Natural killer cell (primary cell): ENCODE data around the gene RPL6. TPM values are rescaled to one million over a fixed set of nuclear protein-coding genes. Genes with fewer than 3 reads are reported as not detected.

ENCODE experiments used
- ATAC-seq, 3 donors: fragments of 150-1000 bp in 2 of 3; fragments of 200-7000 bp in 1 of 3; cut with Tn5 transposase; 1 replicate in 1 of 3; 2 replicates in 2 of 3; pipeline ENCODE4 v1.10.0; 2021; ENCODE audit warnings: mild to moderate bottlenecking in 2 of 3, moderate library complexity in 2 of 3
- DNase-seq, 2 donors: peaks; one replicate each; pipeline versions ENCODE4 v3.0.0 to v3.0.0-alpha.2; 2013 to 2021; ENCODE audit warnings: mixed read lengths in 1 of 2
- H3K27ac ChIP-seq: one replicate; pipeline ENCODE4 v1.5.1; 2013; ENCODE audit warnings: mild to moderate bottlenecking, low read length
- H3K27me3 ChIP-seq: one replicate; pipeline ENCODE4 v1.6.1; 2013; ENCODE audit warnings: low read length; ENCODE audit not compliant: control insufficient read depth, insufficient read depth
- H3K36me3 ChIP-seq: one replicate; pipeline ENCODE4 v1.6.1; 2013; ENCODE audit warnings: low read length; ENCODE audit not compliant: control insufficient read depth, insufficient read depth
- H3K4me1 ChIP-seq: one replicate; pipeline ENCODE4 v1.6.1; 2013; ENCODE audit warnings: low read length; ENCODE audit not compliant: control insufficient read depth, insufficient read depth
- H3K4me3 ChIP-seq: one replicate; pipeline ENCODE4 v1.5.1; 2013; ENCODE audit warnings: low read length
- H3K9me3 ChIP-seq: one replicate; pipeline ENCODE4 v1.6.1; 2013; ENCODE audit warnings: low read length; ENCODE audit not compliant: control insufficient read depth, insufficient read depth
- H3K27ac Mint-ChIP-seq, 2 donors: one replicate each; pipeline ENCODE4 v1.8.0; 2022; ENCODE audit warnings: mild to moderate bottlenecking in 2 of 2, mixed read lengths in 2 of 2, moderate library complexity in 1 of 2
- H3K27me3 Mint-ChIP-seq, 2 donors: one replicate each; pipeline ENCODE4 v1.8.0; 2022; ENCODE audit warnings: low read depth in 2 of 2, mixed read lengths in 2 of 2
- H3K36me3 Mint-ChIP-seq: one replicate; pipeline ENCODE4 v1.8.0; 2022; ENCODE audit warnings: mixed read lengths
- H3K4me1 Mint-ChIP-seq, 2 donors: one replicate each; pipeline ENCODE4 v1.8.0; 2022; ENCODE audit warnings: mixed read lengths in 2 of 2
- H3K4me3 Mint-ChIP-seq: one replicate; pipeline ENCODE4 v1.8.0; 2022; ENCODE audit warnings: mild to moderate bottlenecking, moderate library complexity, mixed read lengths
- H3K9me3 Mint-ChIP-seq, 2 donors: one replicate each; pipeline ENCODE4 v1.8.0; 2022; ENCODE audit warnings: mixed read lengths in 2 of 2
- CTCF ChIP-seq: fragments of 200-600 bp; IDR thresholded peaks from one replicate; pipeline ENCODE4 v1.8.0; 2022; ENCODE audit warnings: antibody characterized with exemption
- WGBS: methylation state at CpG from one replicate; pipeline ENCODE4 v1.1.7; 2013; ENCODE audit warnings: missing lambda C conversion rate; ENCODE audit not compliant: insufficient coverage; 5-methylcytosine and 5-hydroxymethylcytosine counted together
- intact Hi-C: fragments of 100-400 bp; cut with micrococcal nuclease; formaldehyde crosslinking; loops from one replicate; pipeline ENCODE4 v1.14.2; 2022
- total RNA-seq, 4 donors: library from RNA; stranded (reverse); fragments of 120-200 nt in 1 of 4; gene quantifications; one replicate each; pipeline versions ENCODE4 v1.2.3 to v1.2.4, GENCODE V29; 2013 to 2022

Gene RPL6
- total RNA-seq, 3 donors from 2014 or later (not counting 1 experiment from before 2014, with no cell fraction given), result 893 to 1,024 (median 955) TPM

DNA sequence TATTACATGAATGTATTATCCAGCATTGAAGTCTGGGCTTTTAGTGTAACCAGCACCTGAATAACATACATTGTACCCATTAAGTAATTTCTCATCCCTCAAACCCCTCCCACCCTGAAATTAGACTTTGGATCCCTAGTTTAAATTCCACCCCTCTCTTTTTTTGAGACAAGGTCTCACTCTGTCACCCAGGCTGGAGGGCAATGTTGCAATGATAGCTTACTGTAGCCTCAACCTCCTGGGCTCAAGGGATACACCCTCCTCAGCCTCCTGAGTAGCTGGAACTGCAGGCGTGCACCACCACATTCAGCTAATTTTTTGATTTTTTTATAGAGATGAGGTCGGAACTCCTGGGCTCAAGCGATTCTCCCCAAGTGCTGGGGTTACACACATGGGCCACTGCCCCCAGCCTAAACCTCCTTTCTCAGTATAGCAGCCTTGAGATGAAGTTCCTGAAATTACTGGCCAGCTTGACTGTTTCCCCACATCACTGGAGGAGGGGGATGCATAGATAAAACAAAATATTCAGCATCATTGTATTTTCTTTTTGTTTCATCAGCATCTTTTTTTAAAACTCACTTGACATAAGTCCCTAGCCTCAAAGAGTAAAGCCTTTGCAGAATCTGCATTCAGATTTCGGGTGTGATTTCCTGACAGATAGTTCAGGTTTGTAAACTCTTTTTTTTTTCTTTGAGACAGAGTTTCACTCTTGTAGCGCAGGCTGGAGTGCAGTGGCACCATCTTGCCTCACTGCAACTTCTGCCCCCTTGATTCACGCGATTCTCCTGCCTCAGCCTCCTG is 16.4 kb upstream of the RPL6 start:
- no peaks in the 10 kb centered on the region for H3K27me3 ChIP-seq
- WGBS, result 75% methylated on average over 4 of the region's 7 CpGs
- ATAC-seq (no peak), DNase-seq (no peak)
- Mint-ChIP-seq H3K4me3 (no peak overlapping the region), H3K4me1 (peaks cover 41 to 46% of the 10 kb centered on the region in 2 donors), H3K36me3 (no peaks in the 10 kb centered on the region), H3K27ac (peak overlapping the region in 1 of 2 donors; percentile 40), H3K9me3 (no peaks in the 10 kb centered on the region), H3K27me3 (no peaks in the 10 kb centered on the region)
- H3K36me3 ChIP-seq, result no peaks in the 10 kb centered on the region
- intact Hi-C loops, result no loop called here
- H3K4me3 ChIP-seq, result no peak overlapping the region
- TF ChIP-seq CTCF, result no peak
- H3K27ac ChIP-seq, result no peak overlapping the region
- no peaks in the 10 kb centered on the region for H3K9me3 ChIP-seq
- peaks cover 4% of the 10 kb centered on the region for H3K4me1 ChIP-seq

DNA sequence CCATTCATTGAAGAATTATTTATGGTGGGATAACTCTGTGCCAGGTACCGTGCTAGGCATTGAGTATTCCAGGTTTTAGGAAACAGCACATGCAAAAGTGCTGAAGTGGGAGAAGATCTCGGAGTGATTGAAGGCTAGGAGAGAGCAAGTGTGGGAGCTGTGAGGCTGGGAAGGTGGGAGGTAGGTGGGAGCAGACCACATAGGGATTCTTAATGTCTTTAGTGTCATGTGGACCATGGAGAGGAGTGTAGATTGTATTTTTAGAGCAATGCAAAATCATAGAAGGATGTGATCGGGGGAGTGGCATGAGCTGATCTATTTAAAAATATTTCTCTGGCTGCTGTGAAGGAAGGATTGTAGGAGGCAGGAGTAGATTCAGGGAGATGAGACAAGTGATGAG is 14.7 kb upstream of the RPL6 start:
- no peaks in the 10 kb centered on the region for H3K27me3 Mint-ChIP-seq
- Histone ChIP-seq H3K27me3 (no peaks in the 10 kb centered on the region), H3K36me3 (no peaks in the 10 kb centered on the region), H3K4me1 (peaks cover 17% of the 10 kb centered on the region), H3K4me3 (no peak overlapping the region), H3K9me3 (no peaks in the 10 kb centered on the region), H3K27ac (no peak overlapping the region)
- WGBS, result 93% methylated on average over 3 of the region's 3 CpGs
- intact Hi-C loops, result no loop called here
- H3K4me3 Mint-ChIP-seq, result no peak overlapping the region
- TF ChIP-seq CTCF, result no peak
- H3K27ac Mint-ChIP-seq, result no peak overlapping the region
- H3K9me3 Mint-ChIP-seq, result no peaks in the 10 kb centered on the region
- no peak for DNase-seq
- ATAC-seq, result no peak
- H3K4me1 Mint-ChIP-seq, result peaks cover 52 to 60% of the 10 kb centered on the region in 2 donors
- H3K36me3 Mint-ChIP-seq, result no peaks in the 10 kb centered on the region

DNA sequence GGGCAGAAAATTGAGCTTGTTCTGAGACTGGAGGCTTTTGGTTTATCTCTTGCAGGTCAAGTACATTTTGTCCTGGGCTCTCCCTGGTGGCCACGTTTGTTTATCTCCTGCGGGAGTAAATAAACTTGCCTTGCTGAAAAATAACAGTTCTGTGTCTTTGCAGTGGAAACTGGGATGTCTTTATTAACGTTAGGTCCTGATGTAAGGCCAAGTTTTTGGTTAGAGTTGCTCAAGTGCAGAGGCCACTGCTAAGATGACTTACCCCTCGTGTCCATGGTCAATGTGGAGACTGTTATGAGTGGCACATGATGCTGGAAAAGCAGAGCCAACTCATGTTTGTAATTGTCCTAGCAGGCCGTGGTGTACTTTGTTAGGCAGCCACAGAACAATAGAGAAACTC is 13.1 kb upstream of the RPL6 start:
- intact Hi-C loops, result no loop called here
- Histone ChIP-seq H3K27me3 (no peaks in the 10 kb centered on the region), H3K36me3 (no peaks in the 10 kb centered on the region), H3K4me1 (peaks cover 26% of the 10 kb centered on the region), H3K27ac (no peak overlapping the region), H3K9me3 (no peaks in the 10 kb centered on the region), H3K4me3 (no peak overlapping the region)
- Mint-ChIP-seq H3K4me3 (no peak overlapping the region), H3K27me3 (no peaks in the 10 kb centered on the region), H3K27ac (peak overlapping the region; percentile 8 to 60), H3K4me1 (peaks cover 51% of the 10 kb centered on the region in 2 donors), H3K9me3 (no peaks in the 10 kb centered on the region), H3K36me3 (no peaks in the 10 kb centered on the region)
- no peak for TF ChIP-seq CTCF
- no peak for DNase-seq
- WGBS, result 78% methylated on average over 5 of the region's 5 CpGs
- ATAC-seq, result no peak

- Histone ChIP-seq H3K36me3 (no peaks in the 10 kb centered on the region), H3K4me1 (peaks cover 27% of the 10 kb centered on the region), H3K4me3 (no peak overlapping the region), H3K27ac (no peak overlapping the region), H3K27me3 (no peaks in the 10 kb centered on the region), H3K9me3 (no peaks in the 10 kb centered on the region)
- WGBS, result 100% methylated on average over 1 of the region's 1 CpG
- DNase-seq (no peak), ATAC-seq (no peak)
- intact Hi-C loops, result no loop called here
- TF ChIP-seq CTCF, result no peak
- H3K9me3 Mint-ChIP-seq, result no peaks in the 10 kb centered on the region
- H3K27ac Mint-ChIP-seq, result peak overlapping the region in 1 of 2 donors; percentile 8
- H3K27me3 Mint-ChIP-seq, result no peaks in the 10 kb centered on the region
- no peaks in the 10 kb centered on the region for H3K36me3 Mint-ChIP-seq
- H3K4me3 Mint-ChIP-seq, result peak overlapping the region; percentile 96
- peaks cover 47 to 49% of the 10 kb centered on the region in 2 donors for H3K4me1 Mint-ChIP-seq
These were observed 12.0 kb upstream of the RPL6 start for GRCh38 chr12:112421363-112421762.
